Measurements from ENCODE around the gene DAD1. TPM values are rescaled to one million over a fixed set of nuclear protein-coding genes. Genes with fewer than 3 reads are reported as not detected.
"Not testable (repeated sequence)": the region's sequence is repeated elsewhere in the genome, so short reads cannot be mapped to it uniquely, and the experiment has no call there.

Gene DAD1
- total RNA-seq, 1 donor from 2014 or later: 140 TPM

DNA sequence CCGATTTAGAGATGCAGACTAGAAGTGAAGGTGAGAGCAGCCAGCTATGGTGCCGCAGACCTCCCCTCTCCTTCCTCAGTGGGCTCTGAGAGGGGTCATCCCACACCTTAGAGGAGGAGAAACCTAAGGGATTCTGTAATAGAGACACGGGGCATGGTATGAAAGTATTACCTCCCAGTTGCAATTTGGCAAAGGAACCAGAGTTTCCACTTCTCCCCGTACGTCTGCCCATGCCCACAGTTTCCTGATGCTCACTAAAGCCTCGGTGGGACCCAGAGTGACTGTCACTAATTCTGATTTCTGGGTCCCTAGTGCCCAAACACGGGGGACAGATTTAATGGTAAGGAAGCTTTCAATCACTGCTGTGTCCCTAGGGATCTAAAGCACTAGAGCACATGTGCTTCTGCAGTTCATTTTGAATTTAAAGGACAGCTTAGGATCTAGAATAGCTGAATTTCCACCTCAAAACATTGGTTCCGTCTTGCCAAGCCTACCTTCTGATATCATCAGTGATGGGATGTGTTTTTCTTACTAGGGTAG, 44.1 kb downstream of the DAD1 start:
- Mint-ChIP-seq H3K4me1 (peaks cover 18% of the 10 kb centered on the region), H3K27ac (no peak overlapping the region), H3K36me3 (no peaks in the 10 kb centered on the region), H3K27me3 (ENCODE audit: low read depth) (peaks cover 92% of the 10 kb centered on the region), H3K4me3 (no peak overlapping the region), H3K9me3 (no peaks in the 10 kb centered on the region)
- DNase-seq (ENCODE audit: low spot score in 2 of 2, unreplicated experiment in 2 of 2): no peak
- TF ChIP-seq, protein P1, sequence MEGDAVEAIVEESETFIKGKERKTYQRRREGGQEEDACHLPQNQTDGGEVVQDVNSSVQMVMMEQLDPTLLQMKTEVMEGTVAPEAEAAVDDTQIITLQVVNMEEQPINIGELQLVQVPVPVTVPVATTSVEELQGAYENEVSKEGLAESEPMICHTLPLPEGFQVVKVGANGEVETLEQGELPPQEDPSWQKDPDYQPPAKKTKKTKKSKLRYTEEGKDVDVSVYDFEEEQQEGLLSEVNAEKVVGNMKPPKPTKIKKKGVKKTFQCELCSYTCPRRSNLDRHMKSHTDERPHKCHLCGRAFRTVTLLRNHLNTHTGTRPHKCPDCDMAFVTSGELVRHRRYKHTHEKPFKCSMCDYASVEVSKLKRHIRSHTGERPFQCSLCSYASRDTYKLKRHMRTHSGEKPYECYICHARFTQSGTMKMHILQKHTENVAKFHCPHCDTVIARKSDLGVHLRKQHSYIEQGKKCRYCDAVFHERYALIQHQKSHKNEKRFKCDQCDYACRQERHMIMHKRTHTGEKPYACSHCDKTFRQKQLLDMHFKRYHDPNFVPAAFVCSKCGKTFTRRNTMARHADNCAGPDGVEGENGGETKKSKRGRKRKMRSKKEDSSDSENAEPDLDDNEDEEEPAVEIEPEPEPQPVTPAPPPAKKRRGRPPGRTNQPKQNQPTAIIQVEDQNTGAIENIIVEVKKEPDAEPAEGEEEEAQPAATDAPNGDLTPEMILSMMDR (IDR thresholded peaks at IDR 0.05; ENCODE audit: unreplicated experiment): no peak

DNA sequence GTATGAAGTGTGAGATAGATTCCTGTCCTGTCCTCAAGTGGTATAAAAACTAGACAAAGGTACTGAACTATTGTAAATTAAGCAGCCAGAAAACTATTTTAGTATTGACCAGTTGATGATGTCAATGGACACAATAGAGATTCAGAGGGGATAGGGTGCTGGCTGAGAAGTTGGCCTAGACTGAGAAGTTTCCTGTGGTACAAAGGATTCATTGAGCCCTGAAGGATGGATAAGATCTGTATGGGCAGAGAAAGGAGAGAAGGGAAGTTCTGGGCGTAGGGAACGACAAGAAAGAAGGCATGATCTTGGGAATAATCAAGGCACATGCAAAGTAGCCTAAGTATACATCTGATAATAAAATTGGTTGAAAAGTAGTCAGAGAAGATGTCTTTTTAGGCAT, 44.6 kb downstream of the DAD1 start:
- TF ChIP-seq, protein P1 (IDR thresholded peaks at IDR 0.05; ENCODE audit: unreplicated experiment): no peak
- H3K27ac Mint-ChIP-seq: no peak overlapping the region
- H3K4me1 Mint-ChIP-seq: peaks cover 20% of the 10 kb centered on the region
- H3K9me3 Mint-ChIP-seq: no peaks in the 10 kb centered on the region
- H3K36me3 Mint-ChIP-seq: no peaks in the 10 kb centered on the region
- no peak overlapping the region for H3K4me3 Mint-ChIP-seq
- no peak for DNase-seq (ENCODE audit: low spot score in 2 of 2, unreplicated experiment in 2 of 2)
- peaks cover 91% of the 10 kb centered on the region for H3K27me3 Mint-ChIP-seq (ENCODE audit: low read depth)

DNA sequence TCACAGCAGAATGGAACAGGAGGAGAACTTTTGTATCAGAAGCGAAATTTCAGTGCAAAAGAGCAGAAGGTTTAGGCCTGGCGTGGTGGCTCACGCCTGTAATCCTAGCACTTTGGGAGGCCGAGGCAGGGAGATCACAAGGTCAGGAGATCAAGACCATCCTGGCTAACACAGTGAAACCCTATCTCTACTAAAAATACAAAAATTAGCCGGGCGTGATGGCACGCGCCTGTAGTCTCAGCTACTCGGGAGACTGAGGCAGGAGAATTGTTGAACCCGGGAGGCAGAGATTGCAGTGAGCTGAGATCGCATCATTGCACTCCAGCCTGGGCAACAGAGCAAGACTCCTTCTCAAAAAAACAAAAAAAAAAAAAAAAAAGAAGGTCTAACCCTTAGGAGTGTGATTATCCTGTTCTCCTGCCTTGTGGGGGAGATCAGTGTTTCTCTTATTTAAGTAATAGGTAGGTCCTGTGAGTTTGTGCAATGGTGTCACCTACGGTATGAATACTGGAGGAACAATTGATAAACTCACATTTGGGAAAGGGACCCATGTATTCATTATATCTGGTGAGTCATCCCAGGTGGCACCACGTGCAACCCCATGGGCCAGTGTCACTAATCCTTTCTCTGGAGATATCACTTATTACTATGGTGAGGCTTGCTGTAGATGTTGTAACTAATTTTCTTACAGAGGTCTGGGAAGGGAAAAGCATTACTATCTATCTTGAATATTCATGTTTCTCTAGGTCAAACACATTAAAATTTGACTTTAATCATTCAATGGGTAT, 45.3 kb downstream of the DAD1 start:
- H3K27ac Mint-ChIP-seq; H3K4me3 Mint-ChIP-seq; H3K9me3 Mint-ChIP-seq; H3K36me3 Mint-ChIP-seq; DNase-seq (ENCODE audit: low spot score in 2 of 2, unreplicated experiment in 2 of 2): not testable (repeated sequence)
- peaks cover 20% of the 10 kb centered on the region for H3K4me1 Mint-ChIP-seq
- peaks cover 92% of the 10 kb centered on the region for H3K27me3 Mint-ChIP-seq (ENCODE audit: low read depth)

DNA sequence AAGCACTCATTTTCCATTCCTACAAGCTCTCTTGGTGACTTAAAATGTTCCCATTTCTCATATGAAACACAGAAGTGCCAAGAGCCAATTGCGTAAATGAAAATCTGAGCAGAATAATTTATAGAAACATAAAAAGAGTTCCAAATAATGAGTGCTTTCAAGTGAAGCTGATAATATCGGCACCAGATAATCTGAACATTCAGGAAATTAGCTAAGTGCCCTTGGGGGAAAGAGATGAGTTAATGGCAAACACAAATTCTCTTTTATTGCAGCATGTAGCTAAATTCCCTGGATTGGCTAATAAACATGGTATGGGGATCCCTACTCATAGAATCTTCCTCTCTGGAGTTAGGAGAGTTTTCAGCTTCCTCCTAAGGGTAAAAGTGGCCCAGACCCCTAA, 46.7 kb downstream of the DAD1 start:
- no peak for DNase-seq (ENCODE audit: low spot score in 2 of 2, unreplicated experiment in 2 of 2)
- no peaks in the 10 kb centered on the region for H3K36me3 Mint-ChIP-seq
- H3K27me3 Mint-ChIP-seq (ENCODE audit: low read depth): peaks cover 95% of the 10 kb centered on the region
- no peak overlapping the region for H3K4me3 Mint-ChIP-seq
- H3K27ac Mint-ChIP-seq: no peak overlapping the region
- no peaks in the 10 kb centered on the region for H3K9me3 Mint-ChIP-seq
- TF ChIP-seq, protein P1 (IDR thresholded peaks at IDR 0.05; ENCODE audit: unreplicated experiment): no peak
- H3K4me1 Mint-ChIP-seq: peaks cover 18% of the 10 kb centered on the region

DNA sequence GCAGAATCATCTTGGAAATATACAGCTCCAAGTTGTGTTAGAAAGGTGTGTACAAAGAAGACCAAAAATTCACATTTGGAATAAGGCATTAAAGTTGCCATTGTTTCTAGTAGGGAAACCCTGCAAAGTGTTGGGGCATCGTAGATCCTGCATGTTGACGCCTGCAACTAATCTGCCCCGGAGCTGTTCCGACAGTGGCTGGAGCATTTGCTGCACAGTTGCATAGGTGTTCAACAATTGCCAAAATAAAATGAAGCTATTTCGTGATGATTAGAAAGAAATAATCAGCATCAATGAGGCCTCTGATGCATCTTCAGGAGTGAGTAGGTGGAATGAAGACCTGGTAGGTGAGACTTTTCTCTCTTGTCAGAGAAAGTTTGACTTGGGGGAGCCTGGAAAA, 47.3 kb downstream of the DAD1 start:
- H3K36me3 Mint-ChIP-seq: no peaks in the 10 kb centered on the region
- peaks cover 95% of the 10 kb centered on the region for H3K27me3 Mint-ChIP-seq (ENCODE audit: low read depth)
- DNase-seq (ENCODE audit: low spot score in 2 of 2, unreplicated experiment in 2 of 2): no peak
- no peak overlapping the region for H3K27ac Mint-ChIP-seq
- H3K9me3 Mint-ChIP-seq: no peaks in the 10 kb centered on the region
- TF ChIP-seq, protein P1 (IDR thresholded peaks at IDR 0.05; ENCODE audit: unreplicated experiment): no peak
- H3K4me1 Mint-ChIP-seq: peaks cover 23% of the 10 kb centered on the region
- H3K4me3 Mint-ChIP-seq: no peak overlapping the region

DNA sequence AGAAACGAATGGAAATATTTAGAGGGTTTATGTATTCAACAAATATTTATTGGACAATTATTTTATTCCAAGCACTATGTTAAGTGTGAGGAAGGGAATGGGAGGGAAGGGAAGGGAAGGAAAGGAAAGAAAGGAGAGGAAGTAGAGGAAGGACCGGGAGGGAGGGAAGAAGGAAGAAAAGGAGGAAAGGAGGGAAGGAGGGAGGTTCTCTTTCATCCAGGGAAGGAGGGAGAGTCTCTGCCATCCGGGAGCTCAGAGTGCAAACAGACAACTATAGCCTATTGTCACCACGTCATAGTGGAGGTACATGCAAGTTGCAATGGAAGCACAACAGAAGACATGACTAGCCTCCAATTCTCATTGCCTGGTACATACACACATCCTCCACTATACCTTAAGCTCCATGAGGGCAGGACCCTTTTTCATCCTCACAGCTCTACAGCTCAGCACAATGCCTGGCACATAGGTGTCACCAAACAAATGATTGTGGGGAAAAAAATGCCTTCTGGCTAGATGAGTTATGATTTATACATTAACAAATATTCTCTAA, 48.1 kb downstream of the DAD1 start:
- no peaks in the 10 kb centered on the region for H3K36me3 Mint-ChIP-seq
- H3K27me3 Mint-ChIP-seq (ENCODE audit: low read depth): peaks cover 92% of the 10 kb centered on the region
- H3K27ac Mint-ChIP-seq: no peak overlapping the region
- DNase-seq (ENCODE audit: low spot score in 2 of 2, unreplicated experiment in 2 of 2): no peak
- TF ChIP-seq, protein P1 (IDR thresholded peaks at IDR 0.05; ENCODE audit: unreplicated experiment): no peak
- no peaks in the 10 kb centered on the region for H3K9me3 Mint-ChIP-seq
- peaks cover 23% of the 10 kb centered on the region for H3K4me1 Mint-ChIP-seq
- H3K4me3 Mint-ChIP-seq: no peak overlapping the region

Measured in mesothelial cell of epicardium (in vitro differentiated cells).